PC-3 (cell line): ENCODE measurements around the gene DAPL1. TPM values are rescaled to one million over a fixed set of nuclear protein-coding genes. Genes with fewer than 3 reads are reported as not detected.

Experiments
- ATAC-seq: fragments of 200-7000 bp; cut with Tn5 transposase; 2 replicates; pipeline ENCODE4 v1.9.1; 2020; ENCODE audit warnings: mild to moderate bottlenecking, moderate library complexity
- BruUV-seq: library from RNA; stranded (reverse); fragments of 400-500 nt; replicated peaks from 2 replicates; lab custom pipeline; 2021; lab: Mats Ljungman, UMichigan
- CTCF ChIA-PET: fragments of 300-600 bp; sonication (Branson Sonifier 250); formaldehyde crosslinking; loops from one replicate; lab custom pipeline; 2022; ENCODE audit warnings: antibody characterized with exemption; lab: Charles Lee
- POLR2A ChIA-PET: fragments of 300-600 bp; sonication (Branson Sonifier 250); formaldehyde crosslinking; loops from one replicate; lab custom pipeline; 2022; ENCODE audit warnings: antibody characterized with exemption; ENCODE audit not compliant: unreplicated experiment; lab: Charles Lee
- DNase-seq: peaks from one replicate; pipeline ENCODE4 v3.0.0-alpha.2; 2015
- H2AFZ ChIP-seq: fragments of 300-600 bp; sonication (generic); 2 replicates; pipeline ENCODE4 v1.6.0; 2016; ENCODE audit warnings: antibody characterized with exemption, low read length
- H3F3A ChIP-seq: fragments of 300-600 bp; sonication (generic); one replicate; pipeline ENCODE4 v1.6.0; 2017; ENCODE audit warnings: antibody characterized with exemption, low read length, control low read depth, mild to moderate bottlenecking; ENCODE audit not compliant: unreplicated experiment
- H3K27ac ChIP-seq: fragments of 300-600 bp; sonication (generic); 2 replicates; pipeline ENCODE4 v1.5.1; 2016; ENCODE audit warnings: mild to moderate bottlenecking, low read length
- H3K27me3 ChIP-seq: fragments of 300-600 bp; sonication (generic); 2 replicates; pipeline ENCODE4 v1.6.1; 2016; ENCODE audit warnings: low read length, mixed read lengths
- H3K36me3 ChIP-seq: fragments of 300-600 bp; sonication (generic); 2 replicates; pipeline ENCODE4 v1.6.1; 2016; ENCODE audit warnings: low read depth, mixed run types, low read length, mixed read lengths
- H3K4me1 ChIP-seq: fragments of 300-600 bp; sonication (generic); 2 replicates; pipeline ENCODE4 v1.5.1; 2016; ENCODE audit warnings: low read length; ENCODE audit not compliant: insufficient read depth
- H3K4me2 ChIP-seq: fragments of 300-600 bp; sonication (generic); 2 replicates; pipeline ENCODE4 v1.6.0; 2016; ENCODE audit warnings: low read length
- H3K4me3 ChIP-seq: fragments of 300-600 bp; sonication (generic); 2 replicates; pipeline ENCODE4 v1.5.1; 2016; ENCODE audit warnings: mild to moderate bottlenecking, low read length, mixed read lengths
- H3K79me2 ChIP-seq: fragments of 300-600 bp; sonication (generic); 2 replicates; pipeline ENCODE4 v1.6.1; 2017; ENCODE audit warnings: low read length, mixed read lengths
- H3K9ac ChIP-seq: fragments of 300-600 bp; sonication (generic); 2 replicates; pipeline ENCODE4 v1.6.0; 2016; ENCODE audit warnings: mild to moderate bottlenecking, low read length
- H3K9me2 ChIP-seq: fragments of 300-600 bp; sonication (generic); replicated peaks from 2 replicates; pipeline ENCODE4 v1.6.1; 2016; ENCODE audit warnings: mixed run types, low read length, mixed read lengths
- H3K9me3 ChIP-seq: fragments of 300-600 bp; sonication (generic); 2 replicates; pipeline ENCODE4 v1.6.1; 2016; ENCODE audit warnings: low read length, mixed read lengths
- H4K20me1 ChIP-seq: fragments of 300-600 bp; sonication (generic); 2 replicates; pipeline ENCODE4 v1.6.1; 2016; ENCODE audit warnings: low read length, mixed read lengths
- EZH2 ChIP-seq: fragments of 300-600 bp; sonication (generic); IDR thresholded peaks from one replicate; pipeline ENCODE4 v1.6.1; 2017; ENCODE audit warnings: antibody characterized with exemption, mild to moderate bottlenecking, low read length; ENCODE audit not compliant: unreplicated experiment
- EZH2phosphoT487 ChIP-seq: fragments of 300-600 bp; sonication (generic); IDR thresholded peaks from 2 replicates; pipeline ENCODE4 v1.6.1; 2018; ENCODE audit warnings: mild to moderate bottlenecking, antibody characterized with exemption, low read length, borderline replicate concordance
- intact Hi-C: fragments of 100-400 bp; cut with micrococcal nuclease; formaldehyde crosslinking; loops from 2 replicates; pipeline ENCODE4 v1.9.0; 2023
- total RNA-seq: library from RNA; depleted of rRNA; stranded (reverse); fragments of >200 nt; gene quantifications from 2 replicates; pipeline ENCODE4 v1.2.3, GENCODE V29; 2014
- TF ChIP-seq, protein P1 (sequence below): fragments of 300-600 bp; sonication (generic); conservative IDR thresholded peaks from 2 replicates; pipeline ENCODE4 v1.5.1; 2017; ENCODE audit warnings: antibody characterized with exemption, low read depth, mild to moderate bottlenecking, low read length

The DAPL1 gene
- total RNA-seq, 1 experiment from 2014 or later = not detected

DNA sequence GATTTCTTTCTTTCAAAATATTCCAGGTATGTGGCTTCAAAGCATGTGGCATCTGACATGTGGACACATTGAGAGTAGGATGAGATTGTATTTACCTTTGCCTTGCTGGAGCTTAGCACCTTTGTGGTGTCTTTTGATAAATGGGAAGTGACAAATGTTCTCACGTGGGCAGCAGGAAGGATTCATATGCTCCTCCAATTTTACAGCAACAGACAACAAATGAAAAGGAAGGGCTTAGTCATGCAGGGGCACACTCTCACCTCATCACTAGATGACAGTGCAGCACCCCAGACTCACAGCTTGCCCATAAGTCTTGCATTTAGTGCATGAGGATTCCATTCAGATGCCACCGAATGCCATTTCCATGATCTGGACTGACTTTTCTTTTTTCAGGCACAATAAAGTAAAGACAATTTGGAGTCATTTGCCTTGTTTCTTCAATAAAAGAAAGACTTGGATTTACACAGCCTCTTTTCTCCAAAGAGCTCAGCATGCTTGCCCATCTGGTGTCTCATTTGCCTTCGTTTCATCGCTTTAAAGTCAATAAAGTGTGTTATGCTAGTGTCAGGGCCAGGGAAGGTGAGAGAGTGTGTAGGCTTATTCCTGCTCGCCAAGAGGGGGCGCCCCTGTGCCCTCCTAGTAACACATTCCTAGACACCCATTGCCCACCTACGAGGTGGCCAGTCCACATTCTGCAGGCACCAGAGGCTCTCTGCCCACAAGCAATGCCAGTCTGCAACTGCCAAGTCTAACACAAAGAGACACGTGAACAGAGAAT, 39.6 kb upstream of the DAPL1 start:
- CTCF ChIA-PET = no interaction called here
- no peak for DNase-seq

DNA sequence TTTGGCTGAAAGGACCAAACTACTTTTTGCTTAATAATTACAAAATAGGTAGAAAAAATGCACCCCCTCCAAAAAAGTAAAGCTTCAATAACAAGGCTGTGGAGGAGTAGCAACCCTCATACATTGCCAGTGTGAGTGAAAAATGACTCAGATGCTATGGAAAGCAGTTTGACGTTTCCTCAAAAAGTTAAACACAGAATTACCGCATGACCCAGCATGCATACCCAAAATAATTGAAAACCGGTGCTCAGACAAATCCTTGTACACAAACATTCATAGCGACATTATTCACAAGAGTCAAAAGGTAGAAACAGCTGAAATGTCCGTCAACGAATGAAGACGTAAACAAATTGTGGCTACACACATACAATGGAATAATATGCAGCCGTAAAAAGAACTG, 38.8 kb upstream of the DAPL1 start:
- Histone ChIP-seq H3K36me3 (no peaks in the 10 kb centered on the region), H2AFZ (no peak overlapping the region), H3K9me3 (no peaks in the 10 kb centered on the region), H3K27ac (no peak overlapping the region), H3K4me3 (no peak overlapping the region), H3K27me3 (no peaks in the 10 kb centered on the region), H3K4me2 (no peak overlapping the region), H3K9me2 (no peaks in the 10 kb centered on the region), H3K9ac (no peak overlapping the region), H3K4me1 (no peaks in the 10 kb centered on the region), H4K20me1 (no peaks in the 10 kb centered on the region), H3F3A (no peaks in the 10 kb centered on the region), H3K79me2 (no peaks in the 10 kb centered on the region)
- ATAC-seq (no peak), DNase-seq (no peak)
- ChIA-PET CTCF (no interaction called here), POLR2A (no interaction called here)
- TF ChIP-seq, protein P1, sequence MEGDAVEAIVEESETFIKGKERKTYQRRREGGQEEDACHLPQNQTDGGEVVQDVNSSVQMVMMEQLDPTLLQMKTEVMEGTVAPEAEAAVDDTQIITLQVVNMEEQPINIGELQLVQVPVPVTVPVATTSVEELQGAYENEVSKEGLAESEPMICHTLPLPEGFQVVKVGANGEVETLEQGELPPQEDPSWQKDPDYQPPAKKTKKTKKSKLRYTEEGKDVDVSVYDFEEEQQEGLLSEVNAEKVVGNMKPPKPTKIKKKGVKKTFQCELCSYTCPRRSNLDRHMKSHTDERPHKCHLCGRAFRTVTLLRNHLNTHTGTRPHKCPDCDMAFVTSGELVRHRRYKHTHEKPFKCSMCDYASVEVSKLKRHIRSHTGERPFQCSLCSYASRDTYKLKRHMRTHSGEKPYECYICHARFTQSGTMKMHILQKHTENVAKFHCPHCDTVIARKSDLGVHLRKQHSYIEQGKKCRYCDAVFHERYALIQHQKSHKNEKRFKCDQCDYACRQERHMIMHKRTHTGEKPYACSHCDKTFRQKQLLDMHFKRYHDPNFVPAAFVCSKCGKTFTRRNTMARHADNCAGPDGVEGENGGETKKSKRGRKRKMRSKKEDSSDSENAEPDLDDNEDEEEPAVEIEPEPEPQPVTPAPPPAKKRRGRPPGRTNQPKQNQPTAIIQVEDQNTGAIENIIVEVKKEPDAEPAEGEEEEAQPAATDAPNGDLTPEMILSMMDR = no peak
- TF ChIP-seq EZH2 = no peak
- TF ChIP-seq EZH2phosphoT487 = no peak
- intact Hi-C loops = no loop called here
- BruUV-seq = no TSS peak

More for the DNA sequence above, 39.6 kb upstream of the DAPL1 start:
- no TSS peak for BruUV-seq
- no peaks in the 10 kb centered on the region for H3K4me1 ChIP-seq
- no peak overlapping the region for H3K4me3 ChIP-seq
- no peaks in the 10 kb centered on the region for H3K27me3 ChIP-seq
- H3K79me2 ChIP-seq = no peaks in the 10 kb centered on the region
- POLR2A ChIA-PET = no interaction called here
- H2AFZ ChIP-seq = no peak overlapping the region
- H3K9me2 ChIP-seq = no peaks in the 10 kb centered on the region
- H3K9me3 ChIP-seq = no peaks in the 10 kb centered on the region
- no peak overlapping the region for H3K4me2 ChIP-seq
- H3K27ac ChIP-seq = no peak overlapping the region
- TF ChIP-seq EZH2 = no peak
- TF ChIP-seq EZH2phosphoT487 = no peak
- TF ChIP-seq, protein P1 = peak; percentile 68
- intact Hi-C loops = loop anchor here (2.0 kb wide), 3 partner anchors 295 to 731 kb away; no protein-coding TSS in a partner anchor
- H3F3A ChIP-seq = no peaks in the 10 kb centered on the region
- ATAC-seq = no peak
- no peak overlapping the region for H3K9ac ChIP-seq
- H3K36me3 ChIP-seq = no peaks in the 10 kb centered on the region
- H4K20me1 ChIP-seq = no peaks in the 10 kb centered on the region

- intact Hi-C loops = no loop called here
- H2AFZ ChIP-seq = no peak overlapping the region
These were observed 38.1 kb upstream of the DAPL1 start for GRCh38 chr2:158756976-158757375.

More at GRCh38 chr2:158756976-158757375, 38.1 kb upstream of the DAPL1 start:
- Histone ChIP-seq H3K4me1 (no peaks in the 10 kb centered on the region), H3K9me3 (no peaks in the 10 kb centered on the region), H3K4me3 (no peak overlapping the region), H3K9me2 (no peaks in the 10 kb centered on the region), H3K36me3 (no peaks in the 10 kb centered on the region), H3K4me2 (no peak overlapping the region), H4K20me1 (no peaks in the 10 kb centered on the region), H3K27me3 (no peaks in the 10 kb centered on the region), H3K27ac (no peak overlapping the region), H3K79me2 (no peaks in the 10 kb centered on the region), H3F3A (no peaks in the 10 kb centered on the region), H3K9ac (no peak overlapping the region)
- BruUV-seq = no TSS peak
- ChIA-PET POLR2A (no interaction called here), CTCF (no interaction called here)
- TF ChIP-seq, protein P1 = no peak
- TF ChIP-seq EZH2 (no peak), EZH2phosphoT487 (no peak)
- DNase-seq (no peak), ATAC-seq (no peak)
